ENCODE data around the gene ECHDC3. TPM values are rescaled to one million over a fixed set of nuclear protein-coding genes. Genes with fewer than 3 reads are reported as not detected.
A peak's percentile ranks its signal among the peaks of the same experiment; 100 is the strongest.

Gene ECHDC3
- total RNA-seq, 1 experiment from 2014 or later, result 8.9 TPM

DNA sequence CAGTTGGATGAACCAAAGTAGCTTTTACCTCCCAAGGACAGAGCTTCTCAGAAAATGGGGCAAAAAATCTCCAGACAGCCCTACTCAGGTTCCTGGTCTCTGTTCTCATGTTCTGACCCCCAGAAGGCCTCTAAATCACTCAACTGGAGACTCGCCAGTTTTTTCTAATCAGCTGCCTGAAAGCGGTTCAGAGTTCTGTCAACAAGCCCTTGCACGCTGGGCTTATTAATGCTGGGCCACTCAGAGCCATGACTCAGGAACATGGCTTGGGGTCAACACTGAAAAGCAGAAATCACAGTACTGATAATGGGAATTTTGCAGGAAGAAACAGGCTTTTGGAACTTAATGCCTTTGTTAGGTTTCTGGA lies 15.3 kb downstream of the ECHDC3 start:
- Histone ChIP-seq H3K4me3 (ENCODE audit: low read depth, low read length, poor library complexity, severe bottlenecking) (no peak overlapping the region), H3K27ac (ENCODE audit: low read depth, low read length, poor library complexity, severe bottlenecking) (peak overlapping the region; percentile 45), H3K27me3 (replicated peaks; ENCODE audit: insufficient read depth, low read depth, low read length, poor library complexity) (no peaks in the 10 kb centered on the region), H3K9me3 (ENCODE audit: low read depth, low read length, poor library complexity, severe bottlenecking) (no peaks in the 10 kb centered on the region), H3K4me1 (ENCODE audit: insufficient read depth, low read length, poor library complexity, severe bottlenecking) (peaks cover 13% of the 10 kb centered on the region), H3K36me3 (ENCODE audit: insufficient read depth, low read length, poor library complexity, severe bottlenecking) (no peaks in the 10 kb centered on the region)
- DNase-seq (ENCODE audit: low spot score), result peak; percentile 68
- no TSS peak for BruUV-seq (replicated peaks)
- ChIA-PET POLR2A (ENCODE audit: low non-redundant PET) (no interaction called here), CTCF (interaction anchor here (0.6 to 1.9 kb wide), 6 partner anchors 32 to 431 kb away, joined by 3 to 22 read pairs (median 4); no protein-coding TSS in a partner anchor)
- intact Hi-C loops (cut with micrococcal nuclease; ENCODE audit: unreplicated experiment), result no loop called here
- no peak for TF ChIP-seq EZH2 (IDR thresholded peaks at IDR 0.05; ENCODE audit: borderline replicate concordance, low read depth, low read length, poor library complexity, severe bottlenecking)
- TF ChIP-seq, protein P1, sequence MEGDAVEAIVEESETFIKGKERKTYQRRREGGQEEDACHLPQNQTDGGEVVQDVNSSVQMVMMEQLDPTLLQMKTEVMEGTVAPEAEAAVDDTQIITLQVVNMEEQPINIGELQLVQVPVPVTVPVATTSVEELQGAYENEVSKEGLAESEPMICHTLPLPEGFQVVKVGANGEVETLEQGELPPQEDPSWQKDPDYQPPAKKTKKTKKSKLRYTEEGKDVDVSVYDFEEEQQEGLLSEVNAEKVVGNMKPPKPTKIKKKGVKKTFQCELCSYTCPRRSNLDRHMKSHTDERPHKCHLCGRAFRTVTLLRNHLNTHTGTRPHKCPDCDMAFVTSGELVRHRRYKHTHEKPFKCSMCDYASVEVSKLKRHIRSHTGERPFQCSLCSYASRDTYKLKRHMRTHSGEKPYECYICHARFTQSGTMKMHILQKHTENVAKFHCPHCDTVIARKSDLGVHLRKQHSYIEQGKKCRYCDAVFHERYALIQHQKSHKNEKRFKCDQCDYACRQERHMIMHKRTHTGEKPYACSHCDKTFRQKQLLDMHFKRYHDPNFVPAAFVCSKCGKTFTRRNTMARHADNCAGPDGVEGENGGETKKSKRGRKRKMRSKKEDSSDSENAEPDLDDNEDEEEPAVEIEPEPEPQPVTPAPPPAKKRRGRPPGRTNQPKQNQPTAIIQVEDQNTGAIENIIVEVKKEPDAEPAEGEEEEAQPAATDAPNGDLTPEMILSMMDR (conservative IDR thresholded peaks at IDR 0.05; ENCODE audit: low read depth, low read length), result no peak

DNA sequence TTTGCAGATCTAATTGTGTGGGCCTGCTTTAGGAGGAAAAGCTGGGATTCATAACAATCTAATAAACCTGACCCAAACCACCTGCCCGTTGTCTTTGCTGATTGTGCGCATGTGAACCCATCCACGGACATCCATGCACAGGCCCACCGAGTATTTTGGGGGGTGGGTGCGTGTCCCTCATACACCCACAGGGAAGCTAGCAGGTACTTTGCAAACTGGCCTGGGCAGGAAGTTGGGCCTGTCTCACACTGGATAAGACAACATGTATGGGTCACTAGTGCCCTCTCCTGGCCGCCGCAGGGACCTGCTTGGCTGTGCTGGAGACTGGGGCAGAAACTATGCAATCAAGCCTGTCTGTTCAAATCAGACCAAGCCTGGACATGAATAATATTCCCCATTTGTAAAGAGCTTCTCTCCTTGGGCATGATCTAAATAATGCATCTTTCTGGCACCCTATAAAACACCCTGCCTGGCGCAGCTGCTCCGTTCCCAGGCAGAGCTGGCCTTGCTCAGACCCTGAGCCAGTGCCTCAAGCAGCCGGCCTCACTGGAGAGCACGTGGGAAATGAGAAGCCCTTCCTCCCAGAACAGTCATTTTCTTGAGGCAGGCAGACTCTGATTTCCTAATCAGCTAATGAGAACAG lies 15.8 kb downstream of the ECHDC3 start:
- Histone ChIP-seq H3K27ac (ENCODE audit: low read depth, low read length, poor library complexity, severe bottlenecking) (peak overlapping the region; percentile 45), H3K4me3 (ENCODE audit: low read depth, low read length, poor library complexity, severe bottlenecking) (no peak overlapping the region), H3K36me3 (ENCODE audit: insufficient read depth, low read length, poor library complexity, severe bottlenecking) (no peaks in the 10 kb centered on the region), H3K27me3 (replicated peaks; ENCODE audit: insufficient read depth, low read depth, low read length, poor library complexity) (no peaks in the 10 kb centered on the region), H3K9me3 (ENCODE audit: low read depth, low read length, poor library complexity, severe bottlenecking) (no peaks in the 10 kb centered on the region), H3K4me1 (ENCODE audit: insufficient read depth, low read length, poor library complexity, severe bottlenecking) (peaks cover 13% of the 10 kb centered on the region)
- ChIA-PET CTCF (interaction anchor here (0.6 to 1.9 kb wide), 7 partner anchors 33 to 432 kb away, joined by 3 to 22 read pairs (median 3); no protein-coding TSS in a partner anchor), POLR2A (ENCODE audit: low non-redundant PET) (no interaction called here)
- intact Hi-C loops (cut with micrococcal nuclease; ENCODE audit: unreplicated experiment), result loop anchor here (1.0 kb wide), 2 partner anchors 243 to 334 kb away; no protein-coding TSS in a partner anchor
- DNase-seq (ENCODE audit: low spot score), result peak; percentile 88
- TF ChIP-seq, protein P1 (conservative IDR thresholded peaks at IDR 0.05; ENCODE audit: low read depth, low read length), result peak; percentile 94
- no peak for TF ChIP-seq EZH2 (IDR thresholded peaks at IDR 0.05; ENCODE audit: borderline replicate concordance, low read depth, low read length, poor library complexity, severe bottlenecking)
- BruUV-seq (replicated peaks), result no TSS peak

DNA sequence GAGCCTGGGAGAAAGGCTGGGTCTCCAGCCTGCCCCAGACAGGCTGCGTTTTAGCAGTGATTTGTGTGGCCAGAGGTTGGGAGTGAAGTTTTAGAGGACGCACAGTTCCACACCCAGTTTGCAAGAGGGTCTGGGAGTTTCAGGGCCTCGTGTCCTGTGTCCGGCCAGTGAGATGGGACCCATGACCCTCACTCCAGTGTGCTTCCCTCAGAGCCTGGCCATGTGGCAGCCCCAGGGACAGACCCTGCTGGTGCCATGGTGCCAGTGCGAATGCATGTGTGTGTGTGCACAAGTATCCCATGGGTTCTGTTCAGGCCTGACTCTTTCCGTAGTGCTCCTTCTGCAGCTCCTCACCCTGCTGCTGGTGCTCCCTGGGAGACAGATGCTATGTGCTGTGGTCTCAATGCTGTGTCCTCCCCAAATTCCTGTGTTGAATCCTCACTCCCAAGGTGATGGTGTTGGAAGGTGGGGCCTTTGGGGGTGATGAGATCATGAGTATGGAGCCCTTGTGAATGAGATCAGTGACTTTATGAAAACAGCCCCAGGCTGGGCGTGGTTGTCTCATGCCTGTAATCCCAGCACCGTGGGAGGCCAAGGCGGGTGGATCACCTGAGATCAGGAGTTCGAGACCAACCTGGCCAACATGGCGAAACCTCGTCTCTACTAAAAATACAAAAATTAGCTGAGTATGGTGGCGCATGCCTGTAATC lies 16.5 kb downstream of the ECHDC3 start:
- H3K4me3 ChIP-seq (ENCODE audit: low read depth, low read length, poor library complexity, severe bottlenecking), result no peak overlapping the region
- no peaks in the 10 kb centered on the region for H3K36me3 ChIP-seq (ENCODE audit: insufficient read depth, low read length, poor library complexity, severe bottlenecking)
- BruUV-seq (replicated peaks), result no TSS peak
- intact Hi-C loops (cut with micrococcal nuclease; ENCODE audit: unreplicated experiment), result loop anchor here (1.0 kb wide), 2 partner anchors 243 to 334 kb away; no protein-coding TSS in a partner anchor
- ChIA-PET CTCF (interaction anchor here (1.1 to 1.9 kb wide), 3 partner anchors 33 to 334 kb away, joined by 3 to 22 read pairs (median 9); no protein-coding TSS in a partner anchor), POLR2A (ENCODE audit: low non-redundant PET) (interaction anchor here (0.6 kb wide), 1 partner anchor 9 kb away, joined by 4 read pairs; no protein-coding TSS in a partner anchor)
- H3K27ac ChIP-seq (ENCODE audit: low read depth, low read length, poor library complexity, severe bottlenecking), result no peak overlapping the region
- no peaks in the 10 kb centered on the region for H3K9me3 ChIP-seq (ENCODE audit: low read depth, low read length, poor library complexity, severe bottlenecking)
- no peak for DNase-seq (ENCODE audit: low spot score)
- TF ChIP-seq, protein P1 (conservative IDR thresholded peaks at IDR 0.05; ENCODE audit: low read depth, low read length), result no peak
- no peak for TF ChIP-seq EZH2 (IDR thresholded peaks at IDR 0.05; ENCODE audit: borderline replicate concordance, low read depth, low read length, poor library complexity, severe bottlenecking)
- peaks cover 13% of the 10 kb centered on the region for H3K4me1 ChIP-seq (ENCODE audit: insufficient read depth, low read length, poor library complexity, severe bottlenecking)
- H3K27me3 ChIP-seq (replicated peaks; ENCODE audit: insufficient read depth, low read depth, low read length, poor library complexity), result no peaks in the 10 kb centered on the region
